Activated CD4-positive, alpha-beta T cell treated with anti-CD3 and anti-CD28 coated beads for 1 hour (primary cell): Measurements from ENCODE around the gene FAM3D.
A peak's percentile ranks its signal among the peaks of the same experiment; 100 is the strongest.

Source experiments
- DNase-seq: peaks from one replicate; pipeline ENCODE4 v3.0.0-alpha.2; 2020

Gene FAM3D

DNA sequence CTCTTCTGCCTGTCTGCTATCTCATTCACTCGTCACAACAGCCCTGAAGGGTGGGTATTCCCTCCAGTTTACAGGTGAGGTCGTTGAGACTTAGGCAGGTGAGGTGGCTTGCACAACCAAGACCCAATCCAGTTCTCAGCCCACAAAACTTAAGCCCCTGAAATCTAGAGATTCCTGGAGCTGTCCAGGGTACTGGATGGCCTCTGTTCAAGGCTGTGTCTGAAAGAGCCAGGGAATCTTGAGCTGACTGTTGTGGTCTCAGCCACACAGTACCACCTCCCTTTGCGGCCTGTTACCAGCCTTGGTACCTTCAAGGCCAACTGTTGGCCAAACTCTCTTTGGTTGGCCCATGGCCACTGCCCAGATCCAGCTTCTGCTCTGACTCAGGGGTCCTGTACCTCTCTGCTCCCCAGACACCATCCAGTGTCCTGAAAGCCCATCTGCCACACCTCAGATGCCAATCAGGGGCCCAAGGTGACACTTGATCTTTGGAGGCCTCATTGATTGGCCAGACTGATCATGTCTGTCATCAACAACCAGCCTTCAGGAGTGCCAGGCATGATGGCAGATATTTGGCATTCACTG is 78.5 kb downstream of the FAM3D start:
- no peak for DNase-seq

- DNase-seq: no peak
These were observed 79.8 kb downstream of the FAM3D start for GRCh38 chr3:58586776-58587192.

- no peak for DNase-seq
These were observed 80.6 kb downstream of the FAM3D start for GRCh38 chr3:58585994-58586393.

DNA sequence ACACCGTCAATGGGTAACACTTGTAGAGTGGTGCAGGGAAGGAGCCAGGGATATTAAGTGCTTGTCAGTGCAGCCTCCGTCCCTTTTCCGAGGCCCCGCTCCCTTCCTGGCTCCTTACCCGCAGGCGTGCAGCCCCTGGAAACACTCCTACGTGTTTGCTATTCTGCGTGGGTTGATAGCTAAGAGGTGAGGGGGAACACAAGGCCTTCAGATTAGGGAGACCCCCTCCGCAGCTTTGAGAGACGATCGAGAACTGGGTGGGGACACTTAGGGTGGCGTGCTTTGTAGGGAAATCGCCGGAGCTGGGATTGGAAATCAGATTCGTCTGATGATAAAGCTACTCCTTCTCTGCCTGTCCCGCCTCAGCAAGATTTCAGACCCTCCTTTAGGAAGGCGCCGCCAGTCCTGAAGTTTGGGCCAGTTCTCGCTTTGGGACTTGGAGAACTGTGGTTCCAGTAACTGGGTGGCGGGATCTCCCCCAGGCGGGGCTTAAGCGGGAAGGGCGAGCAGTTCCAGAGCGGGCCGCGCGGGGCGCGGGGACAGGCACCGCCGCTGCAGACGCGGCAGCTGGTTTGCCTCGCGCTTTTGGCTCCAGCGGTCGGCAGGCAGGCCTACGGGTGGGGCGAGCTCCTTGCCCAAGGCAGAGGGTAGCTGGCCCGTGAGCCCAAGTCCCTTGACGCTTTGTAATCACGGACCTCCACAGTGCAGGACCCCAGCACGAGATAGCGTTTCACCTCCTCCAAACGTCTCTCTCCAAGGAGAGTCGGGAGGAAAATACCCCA is 81.4 kb downstream of the FAM3D start:
- DNase-seq: peak; percentile 28

- DNase-seq: no peak
These were observed 81.9 kb downstream of the FAM3D start for GRCh38 chr3:58584690-58585004.
